ENCODE results near the gene GAS2L3. TPM values are rescaled to one million over a fixed set of nuclear protein-coding genes. Genes with fewer than 3 reads are reported as not detected.

The GAS2L3 gene
- total RNA-seq, 4 donors from 2014 or later = 2.5 to 45.8 TPM; not detected in 2

GRCh38 chr12:100643246-100643645 lies 69.8 kb downstream of the GAS2L3 start:
- TF ChIP-seq POLR2A (IDR thresholded peaks at IDR 0.05) (no peak), CTCF (IDR thresholded peaks at IDR 0.05) (no peak)
- H3K4me1 ChIP-seq = no peaks in the 10 kb centered on the region
- no peaks in the 10 kb centered on the region for H3K9me3 ChIP-seq
- H3K27me3 ChIP-seq = no peaks in the 10 kb centered on the region
- no peak overlapping the region for H3K27ac ChIP-seq
- H3K36me3 ChIP-seq = no peaks in the 10 kb centered on the region
- H3K4me3 ChIP-seq = no peak overlapping the region
- no peak for DNase-seq
- intact Hi-C loops (cut with DNase I; ENCODE audit: low total_unique reads) = no loop called here

- H3K9me3 ChIP-seq = no peaks in the 10 kb centered on the region
- no peaks in the 10 kb centered on the region for H3K4me1 ChIP-seq
- no peaks in the 10 kb centered on the region for H3K36me3 ChIP-seq
- DNase-seq = no peak
- no peaks in the 10 kb centered on the region for H3K27me3 ChIP-seq
- intact Hi-C loops (cut with DNase I; ENCODE audit: low total_unique reads) = no loop called here
- TF ChIP-seq CTCF (IDR thresholded peaks at IDR 0.05) = no peak
- TF ChIP-seq POLR2A (IDR thresholded peaks at IDR 0.05) = no peak
- no peak overlapping the region for H3K4me3 ChIP-seq
- no peak overlapping the region for H3K27ac ChIP-seq
Measured at GRCh38 chr12:100646896-100647295, 73.4 kb downstream of the GAS2L3 start.

- no peaks in the 10 kb centered on the region for H3K9me3 ChIP-seq
- H3K4me1 ChIP-seq = no peaks in the 10 kb centered on the region
- intact Hi-C loops (cut with DNase I; ENCODE audit: low total_unique reads) = no loop called here
- H3K27ac ChIP-seq = no peak overlapping the region
- no peak for TF ChIP-seq CTCF (IDR thresholded peaks at IDR 0.05)
- no peaks in the 10 kb centered on the region for H3K27me3 ChIP-seq
- no peak for DNase-seq
- no peaks in the 10 kb centered on the region for H3K36me3 ChIP-seq
- no peak overlapping the region for H3K4me3 ChIP-seq
Measured at GRCh38 chr12:100651108-100651507, 77.6 kb downstream of the GAS2L3 start.

- no peaks in the 10 kb centered on the region for H3K27me3 ChIP-seq
- no peaks in the 10 kb centered on the region for H3K4me1 ChIP-seq
- no peak overlapping the region for H3K4me3 ChIP-seq
- intact Hi-C loops (cut with DNase I; ENCODE audit: low total_unique reads) = no loop called here
- no peak for DNase-seq
- H3K27ac ChIP-seq = no peak overlapping the region
- no peaks in the 10 kb centered on the region for H3K9me3 ChIP-seq
- H3K36me3 ChIP-seq = no peaks in the 10 kb centered on the region
- no peak for TF ChIP-seq CTCF (IDR thresholded peaks at IDR 0.05)
- TF ChIP-seq POLR2A (IDR thresholded peaks at IDR 0.05) = no peak
Measured at GRCh38 chr12:100651694-100652093, 78.2 kb downstream of the GAS2L3 start.

GRCh38 chr12:100652488-100652887 lies 79.0 kb downstream of the GAS2L3 start:
- Histone ChIP-seq H3K36me3 (no peaks in the 10 kb centered on the region), H3K4me1 (no peaks in the 10 kb centered on the region), H3K27me3 (no peaks in the 10 kb centered on the region), H3K27ac (no peak overlapping the region), H3K9me3 (no peaks in the 10 kb centered on the region), H3K4me3 (no peak overlapping the region)
- intact Hi-C loops (cut with DNase I; ENCODE audit: low total_unique reads) = no loop called here
- TF ChIP-seq CTCF (IDR thresholded peaks at IDR 0.05) (no peak), POLR2A (IDR thresholded peaks at IDR 0.05) (no peak)
- DNase-seq = no peak

All from uterus (tissue), 4 donors.